ENCODE data around the gene KRT33A. TPM values are rescaled to one million over a fixed set of nuclear protein-coding genes. Genes with fewer than 3 reads are reported as not detected.
"Not testable (repeated sequence)": the region's sequence is repeated elsewhere in the genome, so short reads cannot be mapped to it uniquely, and the experiment has no call there.

The KRT33A gene
- total RNA-seq, 1 experiment from 2014 or later: not detected

- CTCF ChIA-PET: no interaction called here
- no peak for DNase-seq (ENCODE audit: unreplicated experiment)
- Mint-ChIP-seq H3K27me3 (ENCODE audit: insufficient read depth, unreplicated experiment) (peaks cover 11% of the 10 kb centered on the region), H3K36me3 (ENCODE audit: insufficient read depth, unreplicated experiment) (no peaks in the 10 kb centered on the region), H3K9me3 (ENCODE audit: unreplicated experiment) (peaks cover 8% of the 10 kb centered on the region), H3K4me1 (ENCODE audit: insufficient read depth, unreplicated experiment) (peaks cover 10% of the 10 kb centered on the region), H3K4me3 (ENCODE audit: unreplicated experiment) (no peak overlapping the region), H3K27ac (ENCODE audit: low read depth, unreplicated experiment) (no peak overlapping the region)
- POLR2A ChIA-PET: interaction anchor here (0.7 kb wide), 1 partner anchor 12 kb away, joined by 3 read pairs; no protein-coding TSS in a partner anchor
- no peak for TF ChIP-seq CTCF (IDR thresholded peaks at IDR 0.05; ENCODE audit: unreplicated experiment)
- intact Hi-C loops (cut with micrococcal nuclease): no loop called here
- no TSS peak for BruUV-seq (replicated peaks)
Observed at GRCh38 chr17:41383690-41384089, 33.1 kb upstream of the KRT33A start.

- Mint-ChIP-seq H3K4me3 (ENCODE audit: unreplicated experiment) (no peak overlapping the region), H3K27me3 (ENCODE audit: insufficient read depth, unreplicated experiment) (peaks cover 11% of the 10 kb centered on the region), H3K36me3 (ENCODE audit: insufficient read depth, unreplicated experiment) (no peaks in the 10 kb centered on the region), H3K4me1 (ENCODE audit: insufficient read depth, unreplicated experiment) (peaks cover 10% of the 10 kb centered on the region), H3K27ac (ENCODE audit: low read depth, unreplicated experiment) (no peak overlapping the region), H3K9me3 (ENCODE audit: unreplicated experiment) (peaks cover 8% of the 10 kb centered on the region)
- POLR2A ChIA-PET: interaction anchor here (1.2 kb wide), 1 partner anchor 8 kb away, joined by 3 read pairs; no protein-coding TSS in a partner anchor
- intact Hi-C loops (cut with micrococcal nuclease): no loop called here
- no TSS peak for BruUV-seq (replicated peaks)
- peak; percentile 34 for DNase-seq (ENCODE audit: unreplicated experiment)
- CTCF ChIA-PET: no interaction called here
- TF ChIP-seq CTCF (IDR thresholded peaks at IDR 0.05; ENCODE audit: unreplicated experiment): no peak
Observed at GRCh38 chr17:41382394-41382793, 31.8 kb upstream of the KRT33A start.

- CTCF ChIA-PET: interaction anchor here (0.6 kb wide), 1 partner anchor 312 kb away, joined by 3 read pairs; no protein-coding TSS in a partner anchor
- H3K4me3 Mint-ChIP-seq (ENCODE audit: unreplicated experiment); intact Hi-C loops (cut with micrococcal nuclease); H3K4me1 Mint-ChIP-seq (ENCODE audit: insufficient read depth, unreplicated experiment); H3K27ac Mint-ChIP-seq (ENCODE audit: low read depth, unreplicated experiment); H3K9me3 Mint-ChIP-seq (ENCODE audit: unreplicated experiment); DNase-seq (ENCODE audit: unreplicated experiment); H3K36me3 Mint-ChIP-seq (ENCODE audit: insufficient read depth, unreplicated experiment); BruUV-seq (replicated peaks): not testable (repeated sequence)
- POLR2A ChIA-PET: interaction anchor here (1.2 kb wide), 1 partner anchor 8 kb away, joined by 3 read pairs; no protein-coding TSS in a partner anchor
- H3K27me3 Mint-ChIP-seq (ENCODE audit: insufficient read depth, unreplicated experiment): peaks cover 11% of the 10 kb centered on the region
Observed at GRCh38 chr17:41381943-41382342, 31.3 kb upstream of the KRT33A start, which contains the start of gene KRT34. Gene KRT34 (minus strand): TSS chr17:41382306. CDS start chr17:41382246, 60 bp downstream.

GRCh38 chr17:41380091-41380490 is 29.5 kb upstream of the KRT33A start:
- H3K4me3 Mint-ChIP-seq (ENCODE audit: unreplicated experiment); CTCF ChIA-PET; BruUV-seq (replicated peaks); H3K9me3 Mint-ChIP-seq (ENCODE audit: unreplicated experiment); H3K36me3 Mint-ChIP-seq (ENCODE audit: insufficient read depth, unreplicated experiment); H3K27ac Mint-ChIP-seq (ENCODE audit: low read depth, unreplicated experiment); intact Hi-C loops (cut with micrococcal nuclease); H3K4me1 Mint-ChIP-seq (ENCODE audit: insufficient read depth, unreplicated experiment): not testable (repeated sequence)
- H3K27me3 Mint-ChIP-seq (ENCODE audit: insufficient read depth, unreplicated experiment): peaks cover 11% of the 10 kb centered on the region
- POLR2A ChIA-PET: interaction anchor here (0.8 kb wide), 1 partner anchor 104 kb away, joined by 3 read pairs; the partner anchor contains the start of gene KRTAP9-7
- DNase-seq (ENCODE audit: unreplicated experiment): peak; percentile 43

- no peak for DNase-seq (ENCODE audit: unreplicated experiment)
- Mint-ChIP-seq H3K27ac (ENCODE audit: low read depth, unreplicated experiment) (no peak overlapping the region), H3K4me1 (ENCODE audit: insufficient read depth, unreplicated experiment) (peaks cover 10% of the 10 kb centered on the region), H3K36me3 (ENCODE audit: insufficient read depth, unreplicated experiment) (no peaks in the 10 kb centered on the region), H3K27me3 (ENCODE audit: insufficient read depth, unreplicated experiment) (peaks cover 16% of the 10 kb centered on the region), H3K9me3 (ENCODE audit: unreplicated experiment) (peaks cover 15% of the 10 kb centered on the region), H3K4me3 (ENCODE audit: unreplicated experiment) (no peak overlapping the region)
- TF ChIP-seq CTCF (IDR thresholded peaks at IDR 0.05; ENCODE audit: unreplicated experiment): no peak
- ChIA-PET POLR2A (no interaction called here), CTCF (interaction anchor here (0.6 kb wide), 1 partner anchor 279 kb away, joined by 3 read pairs; no protein-coding TSS in a partner anchor)
- BruUV-seq (replicated peaks): no TSS peak
- intact Hi-C loops (cut with micrococcal nuclease): no loop called here
Observed at GRCh38 chr17:41377546-41377945, 26.9 kb upstream of the KRT33A start.
